Measurements from ENCODE around the gene DGAT2L6. TPM values are rescaled to one million over a fixed set of nuclear protein-coding genes. Genes with fewer than 3 reads are reported as not detected.
A peak's percentile ranks its signal among the peaks of the same experiment; 100 is the strongest.

DGAT2L6 gene
- total RNA-seq, 1 experiment from 2014 or later, result not detected

- intact Hi-C loops (cut with micrococcal nuclease; ENCODE audit: unreplicated experiment), result no loop called here
- Mint-ChIP-seq H3K9me3 (ENCODE audit: unreplicated experiment) (no peaks in the 10 kb centered on the region), H3K27me3 (ENCODE audit: insufficient read depth, unreplicated experiment) (no peaks in the 10 kb centered on the region), H3K36me3 (ENCODE audit: insufficient read depth, unreplicated experiment) (peaks cover 36% of the 10 kb centered on the region), H3K4me1 (ENCODE audit: low read depth, unreplicated experiment) (no peaks in the 10 kb centered on the region), H3K4me3 (ENCODE audit: unreplicated experiment) (peak overlapping the region; percentile 99), H3K27ac (ENCODE audit: unreplicated experiment) (peak overlapping the region; percentile 100)
- no peak for TF ChIP-seq CTCF (IDR thresholded peaks at IDR 0.05; ENCODE audit: insufficient read depth in 1 of 2, low read depth in 1 of 2, low read length in 1 of 2, severe bottlenecking in 1 of 2, unreplicated experiment in 1 of 2)
- Histone ChIP-seq H3K4me3 (ENCODE audit: low read depth, low read length) (peak overlapping the region; percentile 68), H3K4me1 (no peaks in the 10 kb centered on the region), H3K9me3 (no peaks in the 10 kb centered on the region), H3K27me3 (replicated peaks; ENCODE audit: control insufficient read depth, insufficient read depth, low read length) (no peaks in the 10 kb centered on the region), H3K36me3 (ENCODE audit: control insufficient read depth, insufficient read depth, low read length) (no peaks in the 10 kb centered on the region)
- TSS peak; percentile 58 for BruUV-seq (replicated peaks)
- ChIA-PET POLR2A (interaction anchor here (1.2 to 1.4 kb wide), 3 partner anchors 34 to 300 kb away, joined by 4 to 19 read pairs (median 7); no protein-coding TSS in a partner anchor), CTCF (interaction anchor here (0.8 to 1.8 kb wide), 6 partner anchors 34 to 631 kb away, joined by 3 to 9 read pairs (median 6); partner anchors contain the start of genes KIF4A and PDZD11)
- peak in 1 of 2 experiments; percentile 32 for DNase-seq
These were observed 43.2 kb upstream of the DGAT2L6 start for GRCh38 chrX:70134116-70134477.

GRCh38 chrX:70138622-70139021 is 38.7 kb upstream of the DGAT2L6 start:
- TF ChIP-seq CTCF (IDR thresholded peaks at IDR 0.05; ENCODE audit: insufficient read depth in 1 of 2, low read depth in 1 of 2, low read length in 1 of 2, severe bottlenecking in 1 of 2, unreplicated experiment in 1 of 2), result no peak
- H3K4me1 ChIP-seq, result no peaks in the 10 kb centered on the region
- H3K9me3 ChIP-seq, result no peaks in the 10 kb centered on the region
- Mint-ChIP-seq H3K27ac (ENCODE audit: unreplicated experiment) (no peak overlapping the region), H3K36me3 (ENCODE audit: insufficient read depth, unreplicated experiment) (peaks cover 45% of the 10 kb centered on the region), H3K4me3 (ENCODE audit: unreplicated experiment) (no peak overlapping the region), H3K27me3 (ENCODE audit: insufficient read depth, unreplicated experiment) (no peaks in the 10 kb centered on the region), H3K9me3 (ENCODE audit: unreplicated experiment) (no peaks in the 10 kb centered on the region), H3K4me1 (ENCODE audit: low read depth, unreplicated experiment) (no peaks in the 10 kb centered on the region)
- no peaks in the 10 kb centered on the region for H3K27me3 ChIP-seq (replicated peaks; ENCODE audit: control insufficient read depth, insufficient read depth, low read length)
- no TSS peak for BruUV-seq (replicated peaks)
- H3K4me3 ChIP-seq (ENCODE audit: low read depth, low read length), result no peak overlapping the region
- intact Hi-C loops (cut with micrococcal nuclease; ENCODE audit: unreplicated experiment), result no loop called here
- H3K36me3 ChIP-seq (ENCODE audit: control insufficient read depth, insufficient read depth, low read length), result no peaks in the 10 kb centered on the region
- CTCF ChIA-PET, result no interaction called here
- POLR2A ChIA-PET, result no interaction called here
- no peak for DNase-seq

- POLR2A ChIA-PET, result no interaction called here
- Histone ChIP-seq H3K9me3 (no peaks in the 10 kb centered on the region), H3K4me3 (ENCODE audit: low read depth, low read length) (no peak overlapping the region), H3K27me3 (replicated peaks; ENCODE audit: control insufficient read depth, insufficient read depth, low read length) (no peaks in the 10 kb centered on the region), H3K36me3 (ENCODE audit: control insufficient read depth, insufficient read depth, low read length) (no peaks in the 10 kb centered on the region), H3K4me1 (no peaks in the 10 kb centered on the region)
- no peaks in the 10 kb centered on the region for H3K9me3 Mint-ChIP-seq (ENCODE audit: unreplicated experiment)
- DNase-seq, result no peak
- CTCF ChIA-PET, result no interaction called here
- BruUV-seq (replicated peaks), result no TSS peak
- no peak overlapping the region for H3K4me3 Mint-ChIP-seq (ENCODE audit: unreplicated experiment)
- no peak for TF ChIP-seq CTCF (IDR thresholded peaks at IDR 0.05; ENCODE audit: insufficient read depth in 1 of 2, low read depth in 1 of 2, low read length in 1 of 2, severe bottlenecking in 1 of 2, unreplicated experiment in 1 of 2)
- no peaks in the 10 kb centered on the region for H3K27me3 Mint-ChIP-seq (ENCODE audit: insufficient read depth, unreplicated experiment)
- H3K27ac Mint-ChIP-seq (ENCODE audit: unreplicated experiment), result no peak overlapping the region
- intact Hi-C loops (cut with micrococcal nuclease; ENCODE audit: unreplicated experiment), result no loop called here
- H3K36me3 Mint-ChIP-seq (ENCODE audit: insufficient read depth, unreplicated experiment), result peaks cover 41% of the 10 kb centered on the region
- H3K4me1 Mint-ChIP-seq (ENCODE audit: low read depth, unreplicated experiment), result no peaks in the 10 kb centered on the region
These were observed 37.5 kb upstream of the DGAT2L6 start for GRCh38 chrX:70139736-70140135.

Data from Caco-2 (cell line).